Immature natural killer cell (primary cell): ENCODE data around the gene ARHGAP15. TPM values are rescaled to one million over a fixed set of nuclear protein-coding genes. Genes with fewer than 3 reads are reported as not detected.
A peak's percentile ranks its signal among the peaks of the same experiment; 100 is the strongest.

ENCODE experiments used
- DNase-seq, 3 donors: peaks; one replicate each; pipeline ENCODE4 v3.0.0; 2022; ENCODE audit warnings: mixed read lengths in 1 of 3
- H3K27ac Mint-ChIP-seq, 6 donors: one replicate each; pipeline ENCODE4 v1.8.0; 2020; ENCODE audit warnings: mixed read lengths in 6 of 6, mild to moderate bottlenecking in 5 of 6, inconsistent platforms in 4 of 6, moderate library complexity in 3 of 6
- H3K27me3 Mint-ChIP-seq, 3 donors: one replicate each; pipeline ENCODE4 v1.8.0; 2020 to 2021; ENCODE audit warnings: low read depth in 3 of 3, mild to moderate bottlenecking in 3 of 3, mixed read lengths in 3 of 3, moderate library complexity in 3 of 3, inconsistent platforms in 1 of 3
- H3K36me3 Mint-ChIP-seq, 3 donors: one replicate each; pipeline ENCODE4 v1.8.0; 2020; ENCODE audit warnings: mixed read lengths in 3 of 3, inconsistent platforms in 2 of 3, mild to moderate bottlenecking in 2 of 3
- H3K4me1 Mint-ChIP-seq, 2 donors: one replicate each; pipeline ENCODE4 v1.8.0; 2020; ENCODE audit warnings: inconsistent platforms in 2 of 2, mild to moderate bottlenecking in 2 of 2, mixed read lengths in 2 of 2, moderate library complexity in 1 of 2
- H3K4me3 Mint-ChIP-seq, 5 donors: one replicate each; pipeline ENCODE4 v1.8.0; 2020; ENCODE audit warnings: mild to moderate bottlenecking in 5 of 5, mixed read lengths in 5 of 5, inconsistent platforms in 3 of 5, moderate library complexity in 3 of 5
- H3K9me3 Mint-ChIP-seq, 6 donors: one replicate each; pipeline ENCODE4 v1.8.0; 2020; ENCODE audit warnings: mild to moderate bottlenecking in 6 of 6, mixed read lengths in 6 of 6, inconsistent platforms in 4 of 6, moderate library complexity in 3 of 6
- polyA plus RNA-seq, 3 donors: library from polyadenylated mRNA; unstranded; fragments of 300-500 nt; fragmentation: Illumina TruSeq; gene quantifications; one replicate each; pipeline ENCODE4 v1.2.3, GENCODE V29; 2021

The ARHGAP15 gene
- polyA plus RNA-seq, 3 donors from 2014 or later = 107 to 168 (median 150) TPM

DNA sequence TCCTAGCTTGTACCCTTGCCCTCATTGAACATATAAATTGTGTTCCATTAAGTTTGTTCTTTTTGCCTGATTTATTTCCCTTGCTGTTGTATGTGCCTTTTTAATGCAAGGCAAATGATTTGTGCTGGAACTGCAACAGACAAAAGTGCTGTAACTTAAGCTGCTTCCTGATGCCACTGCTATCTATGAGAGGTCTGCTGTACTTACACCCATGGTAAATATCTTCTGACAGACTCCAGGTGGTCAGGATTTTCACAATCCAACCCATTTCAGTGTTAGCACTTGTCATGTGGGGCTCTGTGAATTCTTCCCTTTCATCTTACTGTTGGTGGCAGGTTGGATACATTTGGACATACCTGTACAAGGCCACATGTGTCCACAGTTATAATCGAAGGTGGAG is 63.5 kb downstream of the ARHGAP15 start:
- Mint-ChIP-seq H3K4me3 (no peak overlapping the region), H3K27ac (peak overlapping the region in 2 of 6 donors; percentile 45 to 51), H3K4me1 (peaks cover 21 to 67% of the 10 kb centered on the region in 2 donors)

DNA sequence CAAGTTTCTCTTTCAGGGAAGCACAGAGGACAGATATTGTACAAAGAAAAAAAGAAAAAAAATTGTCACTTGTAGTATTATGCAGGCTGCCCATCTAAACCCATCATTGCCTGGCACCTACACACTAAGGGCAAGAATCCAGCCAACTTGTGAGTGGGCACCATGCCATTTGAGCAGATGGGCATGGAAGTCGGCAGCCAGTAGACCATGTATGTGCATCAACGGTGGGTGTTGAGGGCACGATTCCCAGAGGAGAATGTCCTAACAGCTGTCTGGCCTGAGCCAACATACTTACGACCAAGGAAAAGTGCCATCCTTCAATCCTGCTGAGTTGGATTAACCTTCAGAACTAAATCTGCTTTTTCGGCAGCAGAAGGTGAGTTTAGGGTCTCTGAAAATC is 63.9 kb downstream of the ARHGAP15 start:
- Mint-ChIP-seq H3K9me3 (no peaks in the 10 kb centered on the region), H3K27me3 (peaks cover 0 to 2% (median 0%) of the 10 kb centered on the region in 3 donors), H3K4me1 (peaks cover 21 to 66% of the 10 kb centered on the region in 2 donors), H3K27ac (peak overlapping the region in 1 of 6 donors; percentile 50), H3K36me3 (peaks cover 0 to 16% (median 8%) of the 10 kb centered on the region in 3 donors), H3K4me3 (no peak overlapping the region)
- no peak for DNase-seq

More for the DNA sequence above, 63.5 kb downstream of the ARHGAP15 start:
- Mint-ChIP-seq H3K9me3 (no peaks in the 10 kb centered on the region), H3K27me3 (peaks cover 0 to 2% (median 0%) of the 10 kb centered on the region in 3 donors), H3K36me3 (peaks cover 0 to 16% (median 8%) of the 10 kb centered on the region in 3 donors)
- DNase-seq = no peak

DNA sequence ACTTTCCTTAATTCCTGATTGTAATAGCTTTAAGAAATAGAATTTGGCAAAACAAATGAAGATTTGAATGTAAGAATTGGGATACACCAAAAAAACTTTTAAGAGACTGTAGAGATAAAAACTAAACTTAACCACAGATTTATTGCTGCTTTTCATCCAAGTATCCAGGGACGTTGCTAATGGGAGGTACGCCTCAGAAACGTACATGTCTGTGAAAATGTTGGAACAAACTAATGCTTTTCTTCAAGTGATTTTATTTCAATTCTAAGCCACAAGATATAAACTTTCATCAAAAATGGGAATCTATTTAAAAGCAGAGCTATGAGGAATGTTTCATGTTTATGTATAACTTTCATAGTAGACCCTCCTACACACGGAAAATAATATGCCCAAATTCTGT is 66.3 kb downstream of the ARHGAP15 start:
- Mint-ChIP-seq H3K9me3 (no peaks in the 10 kb centered on the region), H3K4me1 (peaks cover 23 to 55% of the 10 kb centered on the region in 2 donors), H3K4me3 (no peak overlapping the region), H3K27me3 (peaks cover 0 to 2% (median 0%) of the 10 kb centered on the region in 3 donors), H3K27ac (peak overlapping the region in 1 of 6 donors; percentile 44), H3K36me3 (peaks cover 0 to 12% (median 5%) of the 10 kb centered on the region in 3 donors)
- no peak for DNase-seq

DNA sequence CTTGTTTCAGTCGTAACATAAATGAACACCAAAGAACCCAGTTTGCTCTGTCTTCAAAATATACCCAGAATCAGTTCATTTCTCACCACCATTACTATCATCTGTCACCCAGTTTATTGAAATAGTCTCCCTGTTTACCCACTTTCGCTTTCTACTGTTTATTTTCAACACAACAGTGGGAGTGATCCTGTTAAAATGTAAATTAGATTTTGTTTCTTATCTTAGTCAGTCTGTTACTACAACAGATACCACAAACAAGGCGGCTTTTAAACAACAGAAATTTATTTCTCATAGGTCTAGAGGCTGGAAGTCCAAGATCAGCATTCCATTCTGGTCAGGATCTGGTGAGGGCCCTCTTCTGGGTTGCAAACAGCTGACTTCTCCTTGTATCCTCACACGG is 74.8 kb downstream of the ARHGAP15 start:
- Mint-ChIP-seq H3K4me3 (no peak overlapping the region), H3K27me3 (peaks cover 0 to 2% (median 0%) of the 10 kb centered on the region in 3 donors), H3K4me1 (peaks cover 31 to 56% of the 10 kb centered on the region in 2 donors), H3K36me3 (peaks cover 17 to 36% (median 24%) of the 10 kb centered on the region in 3 donors), H3K27ac (peak overlapping the region in 5 of 6 donors; percentile 14 to 85 (median 42)), H3K9me3 (no peaks in the 10 kb centered on the region)
- DNase-seq = no peak

DNA sequence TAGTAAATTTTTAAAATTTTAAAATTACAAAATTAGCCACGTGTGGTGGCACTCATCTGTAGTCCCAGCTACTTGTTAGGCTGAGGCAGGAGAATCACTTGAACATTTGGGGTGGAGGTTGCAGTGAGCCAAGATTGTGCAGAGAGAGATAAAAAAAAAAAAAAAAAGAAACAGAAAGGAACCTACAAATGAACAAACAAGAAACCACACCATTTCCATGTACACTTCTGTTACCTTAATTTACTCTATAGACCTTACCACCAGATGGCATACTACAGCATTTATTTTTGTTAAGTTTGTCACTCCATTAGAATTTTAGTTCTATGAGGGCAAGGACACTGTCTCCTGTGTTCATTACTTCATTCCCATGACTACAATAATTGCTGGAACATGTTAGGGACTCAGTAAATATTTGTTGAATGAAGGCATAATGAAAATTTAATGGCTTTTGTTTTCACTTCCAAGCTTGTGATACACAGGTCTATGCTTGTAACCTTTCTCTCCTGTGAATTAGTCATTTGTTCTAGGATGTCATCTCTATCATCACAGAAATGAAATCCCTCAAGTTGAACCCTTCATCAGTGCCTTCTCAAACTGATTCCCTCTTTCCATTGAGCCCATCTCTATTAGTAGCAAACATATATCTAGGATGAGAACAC is 76.0 kb downstream of the ARHGAP15 start:
- Mint-ChIP-seq H3K4me3 (no peak overlapping the region), H3K9me3 (no peaks in the 10 kb centered on the region), H3K27me3 (peaks cover 0 to 2% (median 0%) of the 10 kb centered on the region in 3 donors), H3K4me1 (peaks cover 28 to 54% of the 10 kb centered on the region in 2 donors), H3K36me3 (peaks cover 24 to 44% (median 29%) of the 10 kb centered on the region in 3 donors), H3K27ac (peak overlapping the region; percentile 8 to 48 (median 34))
- DNase-seq = peak; percentile 5 to 25 (median 8)

DNA sequence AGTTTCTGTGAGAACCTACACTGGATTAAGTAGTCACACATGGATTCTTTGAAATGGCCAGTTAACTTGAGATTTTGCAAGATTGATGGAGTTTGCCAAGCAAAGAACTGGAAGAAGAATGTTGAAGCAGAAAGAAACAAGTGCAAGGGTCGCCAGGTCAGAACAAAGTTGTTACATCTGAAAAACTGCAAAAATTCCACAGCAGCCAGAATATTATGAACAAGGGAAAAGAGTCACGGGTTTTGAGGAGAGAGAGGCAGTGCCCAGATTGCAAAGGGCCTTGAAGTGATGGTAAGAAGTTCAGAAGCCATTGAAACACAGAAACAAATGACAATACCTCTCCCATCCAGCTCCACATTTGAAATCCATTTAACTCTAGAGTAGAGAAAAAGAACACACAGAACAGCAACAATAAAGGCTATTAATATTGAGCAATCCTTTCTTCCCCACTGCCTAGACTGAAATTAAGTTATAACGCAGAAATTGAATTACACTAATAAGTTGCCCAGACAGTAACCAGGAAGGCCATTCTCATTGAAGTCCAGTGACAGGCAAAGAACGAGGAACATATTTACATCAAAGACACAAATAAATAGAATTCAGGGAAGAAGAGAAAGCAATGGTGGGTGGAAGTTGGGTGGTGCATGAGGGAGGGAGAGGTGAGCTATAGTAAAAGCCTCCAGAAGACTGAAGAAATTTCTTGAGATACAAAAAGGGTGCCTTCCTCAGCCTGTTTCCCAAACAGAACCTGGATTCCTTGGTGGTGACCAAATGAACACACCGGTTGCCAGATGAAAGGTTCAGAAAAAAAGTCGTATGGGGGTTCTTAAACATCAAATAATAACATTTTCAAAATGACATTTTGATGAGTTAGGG is 80.6 kb downstream of the ARHGAP15 start:
- Mint-ChIP-seq H3K36me3 (peaks cover 9 to 15% (median 12%) of the 10 kb centered on the region in 3 donors), H3K4me1 (peaks cover 16 to 34% of the 10 kb centered on the region in 2 donors), H3K9me3 (no peaks in the 10 kb centered on the region), H3K27ac (peak overlapping the region in 3 of 6 donors; percentile 1 to 12 (median 5)), H3K27me3 (peaks cover 0 to 1% (median 0%) of the 10 kb centered on the region in 3 donors), H3K4me3 (no peak overlapping the region)
- no peak for DNase-seq

DNA sequence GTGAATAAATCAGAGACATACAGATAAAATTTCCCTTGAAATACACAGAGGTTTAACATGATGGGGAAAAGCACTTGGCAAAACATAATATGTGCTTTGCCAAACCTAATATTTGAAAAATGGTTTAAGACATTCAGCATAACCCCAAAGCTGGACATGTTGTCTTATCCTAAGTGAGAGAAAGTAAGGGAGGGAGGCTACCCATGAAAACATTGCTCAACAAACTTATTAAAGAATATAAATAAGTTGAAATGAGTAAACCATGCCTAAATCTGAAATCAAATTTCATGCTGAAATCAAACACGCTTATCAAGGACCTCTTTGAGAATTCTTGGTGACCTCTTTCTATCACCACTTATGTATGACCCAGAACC is 81.2 kb downstream of the ARHGAP15 start:
- Mint-ChIP-seq H3K36me3 (peaks cover 9 to 15% (median 12%) of the 10 kb centered on the region in 3 donors), H3K4me3 (no peak overlapping the region), H3K4me1 (peaks cover 13 to 34% of the 10 kb centered on the region in 2 donors), H3K27ac (no peak overlapping the region), H3K27me3 (peaks cover 0 to 1% (median 0%) of the 10 kb centered on the region in 3 donors), H3K9me3 (no peaks in the 10 kb centered on the region)
- DNase-seq = no peak

DNA sequence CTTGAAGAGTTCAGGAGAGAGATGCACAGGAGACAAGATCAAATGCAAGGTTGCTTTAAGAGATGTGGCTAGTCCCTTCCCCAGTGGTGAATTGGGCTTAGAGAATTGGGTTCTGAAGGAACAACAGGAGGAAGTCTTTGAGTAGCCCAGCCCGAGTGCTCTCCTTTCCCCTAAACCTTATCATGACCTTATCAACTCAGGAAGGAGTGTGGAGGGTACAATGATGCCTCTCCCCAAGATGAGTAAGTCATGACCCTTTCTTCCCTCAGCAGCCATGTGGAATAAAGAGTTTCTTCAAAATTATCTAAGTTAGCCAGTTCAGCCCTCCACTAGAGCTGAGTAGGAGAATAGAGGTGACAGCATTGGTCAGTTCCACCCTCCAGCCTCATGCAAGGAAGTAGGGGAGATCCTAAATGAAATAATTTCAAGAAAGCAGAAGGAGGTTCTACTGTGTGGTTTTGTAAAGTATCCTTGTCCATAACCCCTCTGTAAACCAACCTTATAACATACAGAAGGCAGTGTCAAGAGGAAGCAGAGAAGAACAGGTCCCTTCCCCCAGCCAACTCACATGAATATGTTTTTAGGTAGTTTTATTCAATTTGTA is 88.4 kb downstream of the ARHGAP15 start:
- Mint-ChIP-seq H3K27me3 (no peaks in the 10 kb centered on the region), H3K36me3 (peaks cover 3 to 5% (median 4%) of the 10 kb centered on the region in 3 donors), H3K4me1 (peaks cover 18 to 45% of the 10 kb centered on the region in 2 donors), H3K27ac (peak overlapping the region in 5 of 6 donors; percentile 8 to 75 (median 60)), H3K4me3 (no peak overlapping the region), H3K9me3 (no peaks in the 10 kb centered on the region)
- no peak for DNase-seq

DNA sequence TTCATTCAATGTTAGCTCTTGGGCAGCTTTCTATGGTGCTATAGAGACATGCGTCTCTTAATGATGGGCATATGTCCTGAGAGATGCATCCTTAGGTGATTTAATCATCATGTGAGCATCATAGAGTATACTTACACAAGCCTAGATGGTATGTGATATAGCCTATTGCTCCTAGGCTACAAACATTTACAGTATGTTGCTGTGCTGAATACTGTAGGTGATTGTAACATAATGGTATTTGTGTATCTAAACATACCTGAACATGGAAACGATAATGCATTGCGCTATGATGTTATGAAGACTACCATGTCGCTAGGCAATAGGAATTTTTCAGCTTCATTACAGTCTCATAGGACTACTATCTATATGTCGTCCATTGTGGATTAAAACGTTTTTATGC is 89.4 kb downstream of the ARHGAP15 start:
- Mint-ChIP-seq H3K27ac (peak overlapping the region in 2 of 6 donors; percentile 8 to 55), H3K36me3 (peaks cover 3 to 5% (median 4%) of the 10 kb centered on the region in 3 donors), H3K4me1 (peaks cover 25 to 52% of the 10 kb centered on the region in 2 donors), H3K4me3 (no peak overlapping the region), H3K27me3 (no peaks in the 10 kb centered on the region), H3K9me3 (no peaks in the 10 kb centered on the region)
- no peak for DNase-seq

DNA sequence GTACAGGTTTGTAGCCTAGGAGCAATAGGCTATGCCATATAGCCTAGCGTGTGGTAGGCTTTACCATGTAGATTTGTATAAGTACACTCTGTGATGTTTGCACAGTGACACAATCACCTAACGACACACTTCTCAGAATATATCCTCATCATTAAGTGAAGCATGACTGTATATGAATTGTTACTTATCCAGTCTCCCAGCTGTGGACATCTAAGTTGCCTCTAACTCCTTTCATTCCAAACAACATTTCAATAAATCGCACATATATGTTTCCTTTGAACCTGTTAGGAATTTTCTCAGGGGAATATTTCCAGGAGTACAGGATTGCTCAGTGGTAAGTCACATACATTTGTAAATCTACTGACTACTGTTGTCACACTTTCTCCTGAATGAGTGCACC is 90.0 kb downstream of the ARHGAP15 start:
- H3K4me1 Mint-ChIP-seq = peaks cover 29 to 57% of the 10 kb centered on the region in 2 donors
- H3K36me3 Mint-ChIP-seq = peaks cover 3 to 5% (median 4%) of the 10 kb centered on the region in 3 donors
- no peaks in the 10 kb centered on the region for H3K27me3 Mint-ChIP-seq
- no peaks in the 10 kb centered on the region for H3K9me3 Mint-ChIP-seq
- no peak overlapping the region for H3K27ac Mint-ChIP-seq
- no peak overlapping the region for H3K4me3 Mint-ChIP-seq
- no peak for DNase-seq

DNA sequence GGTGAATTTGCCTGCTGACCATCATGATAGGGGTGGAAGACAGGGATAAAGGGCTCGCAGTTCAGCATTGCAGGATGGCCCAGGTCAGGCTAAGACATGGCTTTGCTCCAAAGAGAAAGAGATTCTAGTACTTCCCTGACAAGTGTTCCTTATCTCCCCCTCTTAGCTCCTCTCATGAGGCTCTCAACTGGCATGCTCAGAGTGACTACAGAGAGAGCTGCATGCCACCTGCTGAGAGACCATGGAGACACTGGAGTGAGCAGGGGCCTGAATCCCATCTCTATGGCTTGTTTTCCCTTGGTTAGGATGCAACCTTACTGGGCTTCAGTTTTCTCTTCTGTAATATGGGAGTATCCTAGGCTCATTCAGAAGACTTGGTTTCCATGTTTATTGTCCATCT is 94.3 kb downstream of the ARHGAP15 start:
- Mint-ChIP-seq H3K4me1 (peaks cover 27 to 38% of the 10 kb centered on the region in 2 donors), H3K4me3 (no peak overlapping the region), H3K27ac (peak overlapping the region in 2 of 6 donors; percentile 39 to 56), H3K36me3 (no peaks in the 10 kb centered on the region), H3K9me3 (no peaks in the 10 kb centered on the region), H3K27me3 (no peaks in the 10 kb centered on the region)
- no peak for DNase-seq

DNA sequence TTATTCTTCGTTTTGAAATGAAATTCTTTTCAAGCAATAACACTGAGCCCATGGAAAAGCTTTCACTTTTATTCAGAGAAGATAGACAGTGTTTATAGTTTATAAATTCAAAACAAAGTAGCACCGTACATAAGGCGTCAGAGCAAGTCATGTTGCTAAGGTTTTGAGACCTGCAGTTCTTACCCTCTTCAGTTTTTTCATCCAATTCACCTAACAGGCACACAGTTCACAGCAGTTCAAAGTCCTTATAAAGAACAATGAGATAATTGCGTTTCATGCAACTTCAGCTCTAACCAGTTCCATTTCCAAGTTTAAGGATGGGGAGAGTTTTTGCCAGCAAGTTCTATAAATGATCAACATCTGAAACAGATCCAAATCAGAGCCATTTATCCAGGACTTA is 96.7 kb downstream of the ARHGAP15 start:
- no peak for DNase-seq
- H3K9me3 Mint-ChIP-seq = no peaks in the 10 kb centered on the region
- peak overlapping the region in 5 of 6 donors; percentile 4 to 61 (median 9) for H3K27ac Mint-ChIP-seq
- H3K36me3 Mint-ChIP-seq = peaks cover 3 to 13% (median 4%) of the 10 kb centered on the region in 3 donors
- H3K4me3 Mint-ChIP-seq = no peak overlapping the region
- H3K27me3 Mint-ChIP-seq = no peaks in the 10 kb centered on the region
- peaks cover 27 to 38% of the 10 kb centered on the region in 2 donors for H3K4me1 Mint-ChIP-seq

DNA sequence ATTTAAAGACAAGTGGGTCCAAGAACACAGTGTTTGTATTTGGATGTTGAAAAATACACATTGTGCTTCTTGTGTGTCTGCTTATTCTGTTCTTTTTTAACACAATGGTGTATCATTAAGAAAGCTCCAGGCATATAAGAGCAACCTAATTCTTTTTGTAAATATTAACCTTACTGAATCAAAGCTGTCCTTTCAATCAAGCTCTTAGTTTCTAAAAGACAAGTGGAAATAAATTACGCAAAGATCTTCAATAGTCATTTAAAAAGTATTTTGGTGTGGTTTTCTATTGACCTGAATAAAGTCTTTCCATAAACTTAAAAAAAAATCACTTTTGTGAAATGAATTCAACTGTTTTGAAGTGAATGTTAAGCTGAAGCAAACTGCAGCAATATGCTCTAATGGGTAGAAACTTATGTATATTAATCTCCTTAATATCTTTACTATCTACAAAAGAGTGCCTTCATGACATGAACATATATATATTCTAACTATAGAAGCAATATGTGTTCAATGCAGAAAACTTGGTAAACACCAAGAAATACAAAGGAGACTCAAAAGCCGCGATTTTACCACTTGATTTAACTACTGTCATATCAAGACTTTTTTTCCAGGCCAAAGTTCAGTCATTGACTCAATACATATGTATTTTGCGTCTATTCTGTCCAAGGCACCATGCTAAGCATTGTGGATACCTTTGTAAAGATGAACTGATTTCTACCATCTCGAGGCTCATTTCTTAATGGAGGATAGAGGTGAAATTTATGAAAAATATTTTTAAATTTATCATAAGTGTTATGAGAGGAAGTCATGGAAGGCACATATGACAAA is 97.7 kb downstream of the ARHGAP15 start:
- no peak for DNase-seq
- no peaks in the 10 kb centered on the region for H3K27me3 Mint-ChIP-seq
- no peaks in the 10 kb centered on the region for H3K9me3 Mint-ChIP-seq
- peaks cover 11 to 21% (median 12%) of the 10 kb centered on the region in 3 donors for H3K36me3 Mint-ChIP-seq
- no peak overlapping the region for H3K4me3 Mint-ChIP-seq
- peaks cover 27 to 43% of the 10 kb centered on the region in 2 donors for H3K4me1 Mint-ChIP-seq
- peak overlapping the region in 3 of 6 donors; percentile 6 to 65 (median 61) for H3K27ac Mint-ChIP-seq
